Liver (tissue), 9 donors: ENCODE measurements around the gene ACOT7. TPM values are rescaled to one million over a fixed set of nuclear protein-coding genes. Genes with fewer than 3 reads are reported as not detected.

Source experiments
- DNase-seq: peaks from one replicate; pipeline ENCODE4 v3.0.0-alpha.2; 2017; ENCODE audit warnings: low spot score
- H3K27ac ChIP-seq, 2 donors: one replicate each; pipeline ENCODE4 v1.7.0; 2013; ENCODE audit warnings: inconsistent platforms in 2 of 2, low read length in 2 of 2, control low read depth in 1 of 2, low read depth in 1 of 2, mild to moderate bottlenecking in 1 of 2
- H3K27me3 ChIP-seq, 4 donors: one replicate each; pipeline versions ENCODE4 v1.6.1 to v1.7.0; 2013; ENCODE audit warnings: low read length in 3 of 4, inconsistent platforms in 1 of 4, mild to moderate bottlenecking in 1 of 4, moderate library complexity in 1 of 4; ENCODE audit not compliant: control insufficient read depth in 4 of 4, insufficient read depth in 4 of 4
- H3K36me3 ChIP-seq, 4 donors: one replicate each; pipeline versions ENCODE4 v1.6.1 to v1.7.0; 2013; ENCODE audit warnings: low read length in 3 of 4, mild to moderate bottlenecking in 3 of 4, low read depth in 1 of 4, moderate library complexity in 1 of 4; ENCODE audit not compliant: control insufficient read depth in 4 of 4, insufficient read depth in 3 of 4
- H3K4me1 ChIP-seq, 4 donors: one replicate each; pipeline versions ENCODE4 v1.6.1 to v1.7.0; 2013; ENCODE audit warnings: low read length in 3 of 4, mild to moderate bottlenecking in 3 of 4, moderate library complexity in 1 of 4; ENCODE audit not compliant: control insufficient read depth in 4 of 4, insufficient read depth in 4 of 4
- H3K4me3 ChIP-seq, 3 donors: one replicate each; pipeline versions ENCODE4 v1.6.1 to v1.7.0; 2013; ENCODE audit warnings: low read length in 3 of 3, control low read depth in 1 of 3, low read depth in 1 of 3, mild to moderate bottlenecking in 1 of 3
- H3K9ac ChIP-seq, 2 donors: one replicate each; pipeline ENCODE4 v1.7.0; 2013; ENCODE audit warnings: low read length in 2 of 2, mild to moderate bottlenecking in 2 of 2, moderate library complexity in 2 of 2, control low read depth in 1 of 2, low read depth in 1 of 2
- H3K9me3 ChIP-seq, 4 donors: one replicate each; pipeline versions ENCODE4 v1.6.1 to v1.7.0; 2013; ENCODE audit warnings: low read length in 3 of 4; ENCODE audit not compliant: control insufficient read depth in 4 of 4
- EGR1 ChIP-seq, 2 donors: IDR thresholded peaks; 2 replicates each; pipeline ENCODE4 v1.6.1; 2016 to 2018; ENCODE audit warnings: antibody characterized with exemption in 2 of 2, low read depth in 2 of 2
- FOXA1 ChIP-seq: IDR thresholded peaks from 2 replicates; pipeline ENCODE4 v1.6.1; 2016; ENCODE audit warnings: antibody characterized with exemption
- FOXA2 ChIP-seq: IDR thresholded peaks from 2 replicates; pipeline ENCODE4 v1.6.1; 2016; ENCODE audit warnings: antibody characterized with exemption
- GABPA ChIP-seq, 2 donors: IDR thresholded peaks in 1 of 2; conservative IDR thresholded peaks in 1 of 2; 2 replicates each; pipeline ENCODE4 v1.6.1; 2016; ENCODE audit warnings: antibody characterized with exemption in 2 of 2, mild to moderate bottlenecking in 1 of 2, moderate library complexity in 1 of 2
- HNF4A ChIP-seq, 2 donors: conservative IDR thresholded peaks; 2 replicates each; pipeline ENCODE4 v1.6.1; 2016; ENCODE audit warnings: antibody characterized with exemption in 2 of 2, mild to moderate bottlenecking in 2 of 2
- HNF4G ChIP-seq: IDR thresholded peaks from 2 replicates; pipeline ENCODE4 v1.6.1; 2016; ENCODE audit warnings: antibody characterized with exemption
- JUND ChIP-seq, 2 donors: IDR thresholded peaks; 2 replicates each; pipeline ENCODE4 v1.6.1; 2016; ENCODE audit warnings: antibody characterized with exemption in 2 of 2
- NR2F2 ChIP-seq: IDR thresholded peaks from 2 replicates; pipeline ENCODE4 v1.6.1; 2016; ENCODE audit warnings: antibody characterized with exemption
- RAD21 ChIP-seq, 2 donors: IDR thresholded peaks; 2 replicates each; pipeline ENCODE4 v1.6.1; 2016; ENCODE audit warnings: antibody characterized with exemption in 2 of 2, mild to moderate bottlenecking in 2 of 2
- RXRA ChIP-seq, 2 donors: IDR thresholded peaks; 2 replicates each; pipeline ENCODE4 v1.6.1; 2017 to 2018; ENCODE audit warnings: antibody characterized with exemption in 2 of 2, mild to moderate bottlenecking in 1 of 2
- SP1 ChIP-seq: IDR thresholded peaks from 2 replicates; pipeline ENCODE4 v1.6.1; 2018; ENCODE audit warnings: antibody characterized with exemption, mild to moderate bottlenecking
- TAF1 ChIP-seq: conservative IDR thresholded peaks from 2 replicates; pipeline ENCODE4 v1.6.1; 2016; ENCODE audit warnings: antibody characterized with exemption, mild to moderate bottlenecking
- YY1 ChIP-seq: IDR thresholded peaks from 2 replicates; pipeline ENCODE4 v1.6.1; 2016; ENCODE audit warnings: antibody characterized with exemption, mild to moderate bottlenecking
- WGBS: extraction: QIAGEN DNeasy Blood & Tissue Kit; methylation state at CpG from one replicate; pipeline ENCODE4 v1.1.7; 2013; 5-methylcytosine and 5-hydroxymethylcytosine counted together
- polyA plus RNA-seq, 2 donors: library from polyadenylated mRNA; stranded (reverse) in 1 of 2; unstranded in 1 of 2; fragments of 200-250 nt in 1 of 2; fragments of >200 nt in 1 of 2; fragmentation: Nextera tagmentation in 1 of 2; extraction: Ambion mirVana in 1 of 2; gene quantifications; one replicate each; pipeline versions ENCODE4 v1.2.1 to v1.2.3, GENCODE V29; 2013 to 2015
- total RNA-seq, 2 donors: library from RNA; depleted of rRNA; stranded (reverse); fragments of >200 nt; gene quantifications; one replicate each; pipeline ENCODE4 v1.2.3, GENCODE V29; 2014
- TF ChIP-seq, protein P1 (sequence below): IDR thresholded peaks from 2 replicates; pipeline ENCODE4 v1.6.1; 2016; ENCODE audit warnings: antibody characterized with exemption, mild to moderate bottlenecking
- TF ChIP-seq, protein P2 (sequence below): fragments of 150-350 bp; IDR thresholded peaks from 2 replicates; pipeline ENCODE4 v1.5.1; 2017; ENCODE audit warnings: improper control_type of control experiment, low read depth, low read length; ENCODE audit not compliant: missing input control
- TF ChIP-seq, protein P3 (sequence below): IDR thresholded peaks from 2 replicates; pipeline ENCODE4 v1.6.1; 2016; ENCODE audit warnings: antibody characterized with exemption
- TF ChIP-seq, protein P4 (sequence below): IDR thresholded peaks from 2 replicates; pipeline ENCODE4 v1.6.1; 2016; ENCODE audit warnings: antibody characterized with exemption
- TF ChIP-seq, protein P5 (sequence below): IDR thresholded peaks from 2 replicates; pipeline ENCODE4 v1.6.1; 2016; ENCODE audit warnings: antibody characterized with exemption
- donor health status: healthy.
- donor health status: healthy.
- donor health status: healthy.
- donor health status: healthy.
- donor health status: healthy.

Gene ACOT7
- total and polyA plus RNA-seq, 4 donors: 8.7 to 14.4 (median 10.4) TPM

DNA sequence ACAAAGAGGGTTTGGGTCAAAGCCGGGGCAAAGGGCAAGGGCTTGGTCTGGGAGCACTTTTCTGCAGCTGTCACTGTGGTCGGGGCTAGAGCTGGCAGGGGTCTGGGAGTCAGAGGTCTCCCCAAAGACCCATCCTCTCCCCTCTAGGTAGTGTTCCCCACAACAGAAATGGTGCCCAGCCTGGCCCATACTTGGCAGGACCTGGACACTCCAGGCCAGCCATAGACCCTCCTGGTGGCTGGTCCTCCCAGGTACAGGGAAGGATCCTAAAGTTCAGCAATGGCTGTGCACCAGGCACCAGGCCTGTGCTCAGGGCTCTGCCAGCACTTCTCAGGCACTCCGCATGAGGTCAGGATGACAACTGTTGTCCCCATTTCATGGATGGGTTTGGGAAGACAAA lies 42.0 kb upstream of the ACOT7 start:
- Histone ChIP-seq H3K27me3 (no peaks in the 10 kb centered on the region), H3K9ac (no peak overlapping the region), H3K4me3 (no peak overlapping the region), H3K27ac (no peak overlapping the region), H3K36me3 (no peaks in the 10 kb centered on the region), H3K4me1 (peaks cover 0 to 8% (median 4%) of the 10 kb centered on the region in 4 donors), H3K9me3 (no peaks in the 10 kb centered on the region)
- 81% methylated on average over 3 of the region's 3 CpGs for WGBS
- TF ChIP-seq YY1 (no peak), RAD21 (IDR thresholded peaks at IDR 0.05) (no peak), FOXA1 (no peak), RXRA (IDR thresholded peaks at IDR 0.05) (no peak), GABPA (IDR thresholded peaks at IDR 0.05 in 1 of 2, conservative IDR thresholded peaks at IDR 0.05 in 1 of 2) (no peak), FOXA2 (no peak), HNF4G (no peak), SP1 (no peak), HNF4A (conservative IDR thresholded peaks at IDR 0.05) (no peak), JUND (IDR thresholded peaks at IDR 0.05) (no peak), TAF1 (no peak), NR2F2 (no peak), EGR1 (IDR thresholded peaks at IDR 0.05; ENCODE audit: low read depth in 2 of 2) (no peak)
- TF ChIP-seq, protein P1, sequence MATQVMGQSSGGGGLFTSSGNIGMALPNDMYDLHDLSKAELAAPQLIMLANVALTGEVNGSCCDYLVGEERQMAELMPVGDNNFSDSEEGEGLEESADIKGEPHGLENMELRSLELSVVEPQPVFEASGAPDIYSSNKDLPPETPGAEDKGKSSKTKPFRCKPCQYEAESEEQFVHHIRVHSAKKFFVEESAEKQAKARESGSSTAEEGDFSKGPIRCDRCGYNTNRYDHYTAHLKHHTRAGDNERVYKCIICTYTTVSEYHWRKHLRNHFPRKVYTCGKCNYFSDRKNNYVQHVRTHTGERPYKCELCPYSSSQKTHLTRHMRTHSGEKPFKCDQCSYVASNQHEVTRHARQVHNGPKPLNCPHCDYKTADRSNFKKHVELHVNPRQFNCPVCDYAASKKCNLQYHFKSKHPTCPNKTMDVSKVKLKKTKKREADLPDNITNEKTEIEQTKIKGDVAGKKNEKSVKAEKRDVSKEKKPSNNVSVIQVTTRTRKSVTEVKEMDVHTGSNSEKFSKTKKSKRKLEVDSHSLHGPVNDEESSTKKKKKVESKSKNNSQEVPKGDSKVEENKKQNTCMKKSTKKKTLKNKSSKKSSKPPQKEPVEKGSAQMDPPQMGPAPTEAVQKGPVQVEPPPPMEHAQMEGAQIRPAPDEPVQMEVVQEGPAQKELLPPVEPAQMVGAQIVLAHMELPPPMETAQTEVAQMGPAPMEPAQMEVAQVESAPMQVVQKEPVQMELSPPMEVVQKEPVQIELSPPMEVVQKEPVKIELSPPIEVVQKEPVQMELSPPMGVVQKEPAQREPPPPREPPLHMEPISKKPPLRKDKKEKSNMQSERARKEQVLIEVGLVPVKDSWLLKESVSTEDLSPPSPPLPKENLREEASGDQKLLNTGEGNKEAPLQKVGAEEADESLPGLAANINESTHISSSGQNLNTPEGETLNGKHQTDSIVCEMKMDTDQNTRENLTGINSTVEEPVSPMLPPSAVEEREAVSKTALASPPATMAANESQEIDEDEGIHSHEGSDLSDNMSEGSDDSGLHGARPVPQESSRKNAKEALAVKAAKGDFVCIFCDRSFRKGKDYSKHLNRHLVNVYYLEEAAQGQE: no peak
- TF ChIP-seq, protein P2, sequence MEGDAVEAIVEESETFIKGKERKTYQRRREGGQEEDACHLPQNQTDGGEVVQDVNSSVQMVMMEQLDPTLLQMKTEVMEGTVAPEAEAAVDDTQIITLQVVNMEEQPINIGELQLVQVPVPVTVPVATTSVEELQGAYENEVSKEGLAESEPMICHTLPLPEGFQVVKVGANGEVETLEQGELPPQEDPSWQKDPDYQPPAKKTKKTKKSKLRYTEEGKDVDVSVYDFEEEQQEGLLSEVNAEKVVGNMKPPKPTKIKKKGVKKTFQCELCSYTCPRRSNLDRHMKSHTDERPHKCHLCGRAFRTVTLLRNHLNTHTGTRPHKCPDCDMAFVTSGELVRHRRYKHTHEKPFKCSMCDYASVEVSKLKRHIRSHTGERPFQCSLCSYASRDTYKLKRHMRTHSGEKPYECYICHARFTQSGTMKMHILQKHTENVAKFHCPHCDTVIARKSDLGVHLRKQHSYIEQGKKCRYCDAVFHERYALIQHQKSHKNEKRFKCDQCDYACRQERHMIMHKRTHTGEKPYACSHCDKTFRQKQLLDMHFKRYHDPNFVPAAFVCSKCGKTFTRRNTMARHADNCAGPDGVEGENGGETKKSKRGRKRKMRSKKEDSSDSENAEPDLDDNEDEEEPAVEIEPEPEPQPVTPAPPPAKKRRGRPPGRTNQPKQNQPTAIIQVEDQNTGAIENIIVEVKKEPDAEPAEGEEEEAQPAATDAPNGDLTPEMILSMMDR: no peak
- TF ChIP-seq, protein P3, sequence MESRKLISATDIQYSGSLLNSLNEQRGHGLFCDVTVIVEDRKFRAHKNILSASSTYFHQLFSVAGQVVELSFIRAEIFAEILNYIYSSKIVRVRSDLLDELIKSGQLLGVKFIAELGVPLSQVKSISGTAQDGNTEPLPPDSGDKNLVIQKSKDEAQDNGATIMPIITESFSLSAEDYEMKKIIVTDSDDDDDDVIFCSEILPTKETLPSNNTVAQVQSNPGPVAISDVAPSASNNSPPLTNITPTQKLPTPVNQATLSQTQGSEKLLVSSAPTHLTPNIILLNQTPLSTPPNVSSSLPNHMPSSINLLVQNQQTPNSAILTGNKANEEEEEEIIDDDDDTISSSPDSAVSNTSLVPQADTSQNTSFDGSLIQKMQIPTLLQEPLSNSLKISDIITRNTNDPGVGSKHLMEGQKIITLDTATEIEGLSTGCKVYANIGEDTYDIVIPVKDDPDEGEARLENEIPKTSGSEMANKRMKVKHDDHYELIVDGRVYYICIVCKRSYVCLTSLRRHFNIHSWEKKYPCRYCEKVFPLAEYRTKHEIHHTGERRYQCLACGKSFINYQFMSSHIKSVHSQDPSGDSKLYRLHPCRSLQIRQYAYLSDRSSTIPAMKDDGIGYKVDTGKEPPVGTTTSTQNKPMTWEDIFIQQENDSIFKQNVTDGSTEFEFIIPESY: no peak
- TF ChIP-seq, protein P4, sequence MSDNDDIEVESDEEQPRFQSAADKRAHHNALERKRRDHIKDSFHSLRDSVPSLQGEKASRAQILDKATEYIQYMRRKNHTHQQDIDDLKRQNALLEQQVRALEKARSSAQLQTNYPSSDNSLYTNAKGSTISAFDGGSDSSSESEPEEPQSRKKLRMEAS: no peak
- TF ChIP-seq, protein P5, sequence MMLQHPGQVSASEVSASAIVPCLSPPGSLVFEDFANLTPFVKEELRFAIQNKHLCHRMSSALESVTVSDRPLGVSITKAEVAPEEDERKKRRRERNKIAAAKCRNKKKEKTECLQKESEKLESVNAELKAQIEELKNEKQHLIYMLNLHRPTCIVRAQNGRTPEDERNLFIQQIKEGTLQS: no peak
- no peak for DNase-seq
